Coronary artery (tissue), 2 donors: ENCODE results near the gene REC114.
A peak's percentile ranks its signal among the peaks of the same experiment; 100 is the strongest.
"Not testable (repeated sequence)": the region's sequence is repeated elsewhere in the genome, so short reads cannot be mapped to it uniquely, and the experiment has no call there.

Experiments
- DNase-seq: peaks from one replicate; pipeline ENCODE4 v3.0.0-alpha.2; 2017; ENCODE audit warnings: low spot score
- H3K27ac ChIP-seq, 2 donors: fragments of 200-600 bp; sonication (generic); one replicate each; pipeline ENCODE4 v1.5.1; 2016 to 2019
- H3K4me3 ChIP-seq: fragments of 200-600 bp; sonication (generic); 2 replicates; pipeline ENCODE4 v1.5.1; 2016; ENCODE audit warnings: mild to moderate bottlenecking, moderate library complexity
- TF ChIP-seq, protein P1 (sequence below): fragments of 200-600 bp; sonication (generic); IDR thresholded peaks from one replicate; pipeline ENCODE4 v1.5.1; 2019; ENCODE audit warnings: antibody characterized with exemption

Gene REC114

DNA sequence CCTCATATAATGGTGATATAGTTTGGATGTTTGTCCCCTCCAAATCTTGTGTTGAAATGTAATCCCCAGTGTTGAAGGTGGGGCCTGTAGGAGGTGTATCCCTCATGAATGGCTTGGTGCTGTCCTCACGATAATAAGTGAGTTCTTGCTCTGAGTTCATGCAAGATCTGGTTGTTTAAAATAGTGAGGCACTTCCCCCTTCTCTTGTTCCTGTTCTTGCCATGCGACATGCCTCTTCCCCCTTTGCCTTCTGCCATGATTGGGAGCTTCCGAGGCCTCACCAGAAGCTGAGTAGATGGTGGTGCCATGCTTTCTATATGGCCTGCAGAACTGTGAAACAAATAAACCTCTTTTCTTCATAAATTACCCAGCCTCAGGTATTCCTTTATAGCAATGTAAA lies 39.2 kb downstream of the REC114 start:
- DNase-seq = no peak
- TF ChIP-seq, protein P1, sequence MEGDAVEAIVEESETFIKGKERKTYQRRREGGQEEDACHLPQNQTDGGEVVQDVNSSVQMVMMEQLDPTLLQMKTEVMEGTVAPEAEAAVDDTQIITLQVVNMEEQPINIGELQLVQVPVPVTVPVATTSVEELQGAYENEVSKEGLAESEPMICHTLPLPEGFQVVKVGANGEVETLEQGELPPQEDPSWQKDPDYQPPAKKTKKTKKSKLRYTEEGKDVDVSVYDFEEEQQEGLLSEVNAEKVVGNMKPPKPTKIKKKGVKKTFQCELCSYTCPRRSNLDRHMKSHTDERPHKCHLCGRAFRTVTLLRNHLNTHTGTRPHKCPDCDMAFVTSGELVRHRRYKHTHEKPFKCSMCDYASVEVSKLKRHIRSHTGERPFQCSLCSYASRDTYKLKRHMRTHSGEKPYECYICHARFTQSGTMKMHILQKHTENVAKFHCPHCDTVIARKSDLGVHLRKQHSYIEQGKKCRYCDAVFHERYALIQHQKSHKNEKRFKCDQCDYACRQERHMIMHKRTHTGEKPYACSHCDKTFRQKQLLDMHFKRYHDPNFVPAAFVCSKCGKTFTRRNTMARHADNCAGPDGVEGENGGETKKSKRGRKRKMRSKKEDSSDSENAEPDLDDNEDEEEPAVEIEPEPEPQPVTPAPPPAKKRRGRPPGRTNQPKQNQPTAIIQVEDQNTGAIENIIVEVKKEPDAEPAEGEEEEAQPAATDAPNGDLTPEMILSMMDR = no peak
- H3K27ac ChIP-seq = no peak overlapping the region

DNA sequence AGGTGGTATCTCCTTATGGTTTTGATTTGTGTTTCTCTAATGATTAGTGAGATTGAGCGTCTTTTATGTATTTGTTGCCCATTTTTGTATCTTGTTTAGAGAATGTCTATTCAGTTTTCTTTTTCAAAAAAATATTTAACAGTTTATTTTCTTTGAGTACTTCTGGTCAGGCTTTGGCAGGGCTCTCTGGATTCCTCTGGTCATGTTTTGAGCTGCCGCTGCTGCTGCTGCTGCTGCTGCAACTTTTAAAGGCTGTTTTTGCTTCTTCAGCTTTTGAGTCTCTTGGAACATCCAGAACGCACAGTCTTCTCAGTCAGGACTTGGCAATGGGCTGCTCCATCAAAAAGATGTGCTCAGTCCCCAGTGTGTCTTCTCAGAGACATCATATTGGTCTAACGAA lies 40.1 kb downstream of the REC114 start:
- no peak overlapping the region for H3K4me3 ChIP-seq
- no peak overlapping the region for H3K27ac ChIP-seq
- TF ChIP-seq, protein P1 = no peak
- no peak for DNase-seq

More for the DNA sequence above, 39.2 kb downstream of the REC114 start:
- no peak overlapping the region for H3K4me3 ChIP-seq

DNA sequence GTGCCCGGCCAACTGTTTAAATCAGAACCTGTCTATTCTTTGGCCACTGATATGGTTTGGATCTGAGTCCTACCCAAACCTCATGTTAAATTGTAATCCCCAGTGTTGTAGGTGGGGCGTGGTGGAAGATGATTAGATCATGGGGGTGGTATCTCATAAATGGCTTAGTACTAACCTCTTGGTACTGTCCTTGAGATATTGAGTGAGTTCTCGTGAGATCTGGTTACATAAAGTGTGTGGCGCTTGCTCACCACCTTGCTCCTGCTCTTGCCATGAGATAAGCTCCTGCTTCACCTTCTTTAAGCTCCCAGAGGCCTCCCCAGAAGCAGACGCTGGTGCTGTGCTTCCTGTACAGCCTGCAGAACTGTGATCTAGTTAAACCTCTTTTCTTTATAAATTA lies 42.4 kb downstream of the REC114 start:
- no peak overlapping the region for H3K4me3 ChIP-seq
- no peak overlapping the region for H3K27ac ChIP-seq
- DNase-seq = no peak
- TF ChIP-seq, protein P1 = no peak

DNA sequence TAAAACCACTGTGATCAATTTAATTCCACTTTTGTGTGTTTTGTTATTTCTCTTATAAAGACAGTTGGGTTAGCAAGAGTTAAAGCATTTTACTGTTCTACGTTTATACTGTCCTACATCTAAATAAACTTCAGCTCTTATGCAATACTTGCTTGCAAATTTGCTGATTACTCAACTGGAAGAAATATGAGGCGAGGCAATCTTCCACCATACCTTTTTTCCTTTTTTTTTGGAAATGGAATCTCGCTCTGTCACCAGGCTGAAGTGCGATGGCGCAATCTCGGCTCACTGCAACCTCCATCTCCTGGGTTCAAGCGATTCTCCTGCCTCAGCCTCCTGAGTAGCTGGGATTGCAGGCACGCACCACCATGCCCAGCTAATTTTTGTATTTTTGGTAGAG lies 42.9 kb downstream of the REC114 start:
- not testable (repeated sequence) for H3K4me3 ChIP-seq, DNase-seq, H3K27ac ChIP-seq

DNA sequence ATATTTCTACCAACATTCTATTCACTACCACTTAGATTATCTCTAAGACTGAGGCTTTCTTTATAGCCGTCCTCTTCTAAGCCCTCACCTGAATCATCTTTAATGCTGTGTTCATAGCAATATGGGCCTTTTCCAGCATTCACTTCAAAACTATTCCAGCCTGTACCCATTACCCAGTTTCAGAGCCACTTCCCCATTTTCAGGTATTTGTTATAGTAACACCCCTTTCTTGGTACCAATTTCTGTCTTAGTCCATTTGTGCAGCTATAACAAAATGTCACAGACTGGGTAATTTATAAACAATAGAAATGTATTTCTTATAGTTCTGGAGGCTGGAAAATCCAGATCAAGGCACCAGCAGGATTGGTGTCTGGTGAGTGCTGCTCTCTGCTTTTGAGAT lies 45.7 kb downstream of the REC114 start:
- Histone ChIP-seq H3K27ac (no peak overlapping the region), H3K4me3 (no peak overlapping the region)
- TF ChIP-seq, protein P1 = no peak
- DNase-seq = no peak

DNA sequence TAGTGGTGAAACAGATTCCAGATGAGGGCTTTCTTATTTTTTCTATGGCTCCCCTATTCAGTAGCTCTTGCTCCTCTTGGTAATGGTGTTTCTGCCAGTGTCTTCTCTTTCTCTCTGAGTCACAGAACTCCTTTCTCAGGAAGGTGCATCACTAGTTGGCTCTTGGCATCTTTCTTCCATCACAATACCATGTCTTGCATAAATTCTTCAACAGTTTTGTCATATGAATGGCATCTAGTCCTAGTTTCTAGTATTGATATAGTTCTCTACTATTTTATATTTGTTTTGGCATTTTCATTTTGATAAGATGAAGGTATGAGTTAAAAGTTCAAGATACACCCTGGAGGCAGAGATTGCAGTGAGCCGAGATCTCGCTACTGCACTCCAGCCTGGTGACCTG lies 51.0 kb downstream of the REC114 start:
- H3K27ac ChIP-seq = no peak overlapping the region
- H3K4me3 ChIP-seq = no peak overlapping the region
- TF ChIP-seq, protein P1 = no peak
- no peak for DNase-seq

DNA sequence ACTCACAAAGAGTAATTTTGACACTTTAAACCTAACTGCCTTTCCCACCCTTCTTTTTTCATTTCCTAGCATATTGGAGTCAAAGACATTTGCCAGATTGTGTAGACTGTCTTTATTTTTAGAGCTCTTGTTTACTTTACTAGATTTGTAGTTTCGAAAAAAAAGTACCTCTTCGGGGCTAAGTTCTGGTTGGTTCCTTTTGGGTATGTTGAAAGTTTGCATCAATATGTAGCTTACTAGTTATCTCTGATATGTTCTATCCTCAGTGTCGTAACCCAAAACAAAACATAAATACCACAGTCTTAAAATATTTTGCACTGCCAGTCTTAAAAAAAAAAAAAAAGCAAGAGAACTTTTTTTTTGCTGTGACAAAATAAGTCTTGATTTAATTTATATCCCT lies 52.2 kb downstream of the REC114 start:
- H3K27ac ChIP-seq = no peak overlapping the region
- no peak for DNase-seq
- TF ChIP-seq, protein P1 = no peak
- peak overlapping the region; percentile 17 for H3K4me3 ChIP-seq

DNA sequence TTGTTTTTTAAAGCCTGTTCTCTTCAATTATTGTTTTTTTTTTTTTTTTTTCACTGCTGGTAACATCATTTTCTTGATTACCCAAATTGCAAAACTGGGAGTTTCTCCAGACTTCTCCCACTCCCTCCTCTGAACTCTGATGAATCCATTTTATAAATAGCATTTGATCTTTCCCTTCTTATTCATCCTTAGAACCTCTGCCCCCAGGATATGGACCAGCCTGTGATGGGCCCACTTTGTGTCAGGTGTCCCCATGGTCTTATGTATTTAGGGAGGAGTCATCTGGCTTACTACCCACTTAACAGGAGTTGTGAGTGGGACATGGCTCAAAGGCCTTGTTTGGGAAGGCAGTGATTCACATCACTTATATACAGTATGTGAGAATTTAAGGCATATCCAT lies 57.7 kb downstream of the REC114 start:
- no peak for DNase-seq
- no peak overlapping the region for H3K4me3 ChIP-seq
- no peak overlapping the region for H3K27ac ChIP-seq
- TF ChIP-seq, protein P1 = no peak
